MCF 10A (cell line): ENCODE results near the gene CXCL11. TPM values are rescaled to one million over a fixed set of nuclear protein-coding genes. Genes with fewer than 3 reads are reported as not detected.
"Not testable (repeated sequence)": the region's sequence is repeated elsewhere in the genome, so short reads cannot be mapped to it uniquely, and the experiment has no call there.

Experiments used
- BruUV-seq: library from RNA; stranded (reverse); fragments of 400-500 nt; replicated peaks from 2 replicates; lab custom pipeline; 2021; lab: Mats Ljungman, UMichigan
- CTCF ChIA-PET: fragments of 300-600 bp; sonication (Branson Sonifier 250); formaldehyde crosslinking; extraction: SDS; loops from one replicate; lab custom pipeline; 2021; ENCODE audit warnings: antibody characterized with exemption, inconsistent platforms; lab: Yijun Ruan, JAX
- POLR2A ChIA-PET: fragments of 300-600, 350-650 bp; sonication (Branson Sonifier 250); formaldehyde crosslinking; extraction: SDS; loops from one replicate; lab custom pipeline; 2020; ENCODE audit warnings: antibody characterized with exemption, inconsistent platforms; lab: Yijun Ruan, JAX
- DNase-seq: peaks from one replicate; pipeline ENCODE4 v3.0.0-alpha.2; 2018; ENCODE audit not compliant: unreplicated experiment
- H3K27ac Mint-ChIP-seq: one replicate; pipeline ENCODE4 v1.8.0; 2022; ENCODE audit warnings: mild to moderate bottlenecking, low read depth, mixed read lengths; ENCODE audit not compliant: unreplicated experiment
- H3K27me3 Mint-ChIP-seq: one replicate; pipeline ENCODE4 v1.8.0; 2022; ENCODE audit warnings: mixed read lengths; ENCODE audit not compliant: insufficient read depth, unreplicated experiment
- H3K36me3 Mint-ChIP-seq: one replicate; pipeline ENCODE4 v1.8.0; 2022; ENCODE audit warnings: mild to moderate bottlenecking, moderate library complexity, mixed read lengths; ENCODE audit not compliant: insufficient read depth, unreplicated experiment
- H3K4me1 Mint-ChIP-seq: one replicate; pipeline ENCODE4 v1.8.0; 2022; ENCODE audit warnings: mixed read lengths; ENCODE audit not compliant: insufficient read depth, unreplicated experiment
- H3K4me3 Mint-ChIP-seq: one replicate; pipeline ENCODE4 v1.8.0; 2022; ENCODE audit warnings: mild to moderate bottlenecking, moderate library complexity, mixed read lengths; ENCODE audit not compliant: unreplicated experiment
- H3K9me3 Mint-ChIP-seq: one replicate; pipeline ENCODE4 v1.8.0; 2022; ENCODE audit warnings: mixed read lengths; ENCODE audit not compliant: unreplicated experiment
- intact Hi-C: fragments of 100-400 bp; cut with micrococcal nuclease; formaldehyde crosslinking; loops from 2 replicates; pipeline ENCODE4 v1.14.1; 2022
- total RNA-seq: library from RNA; stranded (reverse); gene quantifications from 2 replicates; pipeline ENCODE4 v1.2.3, GENCODE V29; 2022
- TF ChIP-seq, protein P1 (sequence below): fragments of 200-600 bp; IDR thresholded peaks from one replicate; pipeline ENCODE4 v1.8.0; 2022; ENCODE audit warnings: antibody characterized with exemption, mild to moderate bottlenecking; ENCODE audit not compliant: unreplicated experiment

The CXCL11 gene
- total RNA-seq, 1 experiment from 2014 or later, result not detected

- DNase-seq, H3K36me3 Mint-ChIP-seq, BruUV-seq, H3K27me3 Mint-ChIP-seq, POLR2A ChIA-PET, intact Hi-C loops, H3K27ac Mint-ChIP-seq, H3K4me3 Mint-ChIP-seq, H3K9me3 Mint-ChIP-seq, CTCF ChIA-PET, H3K4me1 Mint-ChIP-seq: not testable (repeated sequence)
Measured at GRCh38 chr4:76044686-76045085, 8.8 kb upstream of the CXCL11 start.

GRCh38 chr4:76043306-76043705 lies 7.4 kb upstream of the CXCL11 start:
- POLR2A ChIA-PET, H3K27me3 Mint-ChIP-seq, intact Hi-C loops, H3K27ac Mint-ChIP-seq, H3K36me3 Mint-ChIP-seq, BruUV-seq, H3K9me3 Mint-ChIP-seq, DNase-seq, H3K4me3 Mint-ChIP-seq, H3K4me1 Mint-ChIP-seq: not testable (repeated sequence)
- CTCF ChIA-PET, result interaction anchor here (0.6 kb wide), 1 partner anchor 678 kb away, joined by 3 read pairs; no protein-coding TSS in a partner anchor

DNA sequence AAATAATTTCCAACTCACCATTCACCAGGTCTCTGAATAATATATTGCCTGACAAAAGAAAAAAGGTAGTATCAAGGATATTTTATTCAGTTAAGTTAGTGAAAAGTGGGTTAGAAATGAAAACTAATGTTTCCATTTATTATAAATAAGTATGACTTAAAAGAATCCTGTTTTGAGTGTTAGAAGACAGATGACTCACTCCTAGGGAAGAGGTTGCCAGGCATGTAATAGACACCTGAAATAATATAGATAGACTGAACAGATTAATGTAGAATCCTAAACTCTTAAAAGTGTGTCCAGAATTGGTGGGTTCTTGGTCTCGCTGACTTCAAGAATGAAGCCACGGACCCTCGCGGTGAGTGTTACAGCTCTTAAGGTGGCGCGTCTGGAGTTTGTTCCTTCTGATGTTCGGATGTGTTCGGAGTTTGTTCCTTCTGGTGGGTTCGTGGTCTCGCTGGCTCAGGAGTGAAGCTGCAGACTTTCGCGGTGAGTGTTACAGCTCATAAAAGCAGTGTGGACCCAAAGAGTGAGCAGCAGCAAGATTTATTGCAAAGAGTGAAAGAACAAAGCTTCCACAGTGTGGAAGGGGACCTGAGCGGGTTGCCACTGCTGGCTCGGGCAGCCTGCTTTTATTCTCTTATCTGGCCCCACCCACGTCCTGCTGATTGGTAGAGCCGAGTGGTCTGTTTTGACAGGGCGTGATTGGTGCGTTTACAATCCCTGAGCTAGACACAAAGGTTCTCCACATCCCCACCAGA lies 6.5 kb upstream of the CXCL11 start:
- CTCF ChIA-PET, result interaction anchor here (0.6 kb wide), 1 partner anchor 156 kb away, joined by 5 read pairs; no protein-coding TSS in a partner anchor
- H3K27me3 Mint-ChIP-seq, POLR2A ChIA-PET, H3K4me1 Mint-ChIP-seq, H3K4me3 Mint-ChIP-seq, H3K36me3 Mint-ChIP-seq, H3K27ac Mint-ChIP-seq, DNase-seq, BruUV-seq, H3K9me3 Mint-ChIP-seq, intact Hi-C loops: not testable (repeated sequence)

GRCh38 chr4:76036855-76037254 lies 985 bp upstream of the CXCL11 start:
- ChIA-PET POLR2A (interaction anchor here (1.2 to 2.2 kb wide), 2 partner anchors 11 to 17 kb away, joined by 3 to 6 read pairs; no protein-coding TSS in a partner anchor), CTCF (interaction anchor here (0.7 to 1.5 kb wide), 5 partner anchors 12 to 133 kb away, joined by 4 to 7 read pairs (median 4); no protein-coding TSS in a partner anchor)
- no peaks in the 10 kb centered on the region for H3K36me3 Mint-ChIP-seq
- intact Hi-C loops, result no loop called here
- no peak for DNase-seq
- H3K27me3 Mint-ChIP-seq, result no peaks in the 10 kb centered on the region
- no peaks in the 10 kb centered on the region for H3K9me3 Mint-ChIP-seq
- H3K4me1 Mint-ChIP-seq, result no peaks in the 10 kb centered on the region
- no peak overlapping the region for H3K27ac Mint-ChIP-seq
- no peak overlapping the region for H3K4me3 Mint-ChIP-seq
- BruUV-seq, result no TSS peak
- TF ChIP-seq, protein P1, sequence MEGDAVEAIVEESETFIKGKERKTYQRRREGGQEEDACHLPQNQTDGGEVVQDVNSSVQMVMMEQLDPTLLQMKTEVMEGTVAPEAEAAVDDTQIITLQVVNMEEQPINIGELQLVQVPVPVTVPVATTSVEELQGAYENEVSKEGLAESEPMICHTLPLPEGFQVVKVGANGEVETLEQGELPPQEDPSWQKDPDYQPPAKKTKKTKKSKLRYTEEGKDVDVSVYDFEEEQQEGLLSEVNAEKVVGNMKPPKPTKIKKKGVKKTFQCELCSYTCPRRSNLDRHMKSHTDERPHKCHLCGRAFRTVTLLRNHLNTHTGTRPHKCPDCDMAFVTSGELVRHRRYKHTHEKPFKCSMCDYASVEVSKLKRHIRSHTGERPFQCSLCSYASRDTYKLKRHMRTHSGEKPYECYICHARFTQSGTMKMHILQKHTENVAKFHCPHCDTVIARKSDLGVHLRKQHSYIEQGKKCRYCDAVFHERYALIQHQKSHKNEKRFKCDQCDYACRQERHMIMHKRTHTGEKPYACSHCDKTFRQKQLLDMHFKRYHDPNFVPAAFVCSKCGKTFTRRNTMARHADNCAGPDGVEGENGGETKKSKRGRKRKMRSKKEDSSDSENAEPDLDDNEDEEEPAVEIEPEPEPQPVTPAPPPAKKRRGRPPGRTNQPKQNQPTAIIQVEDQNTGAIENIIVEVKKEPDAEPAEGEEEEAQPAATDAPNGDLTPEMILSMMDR, result no peak

DNA sequence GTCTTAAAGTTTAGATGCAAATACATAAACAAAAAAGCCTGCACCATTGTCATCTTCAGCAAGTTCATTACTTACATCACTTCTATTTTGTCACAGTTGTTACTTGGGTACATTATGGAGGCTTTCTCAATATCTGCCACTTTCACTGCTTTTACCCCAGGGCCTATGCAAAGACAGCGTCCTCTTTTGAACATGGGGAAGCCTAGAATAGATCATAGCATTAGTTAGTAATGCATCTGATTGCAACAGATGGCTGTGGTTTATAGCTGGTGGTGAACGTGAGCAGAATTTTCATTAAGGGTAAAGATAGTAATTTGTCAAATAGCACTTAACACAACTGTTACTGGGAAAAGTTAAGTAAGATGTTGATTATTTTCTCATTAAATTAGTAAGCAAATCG lies 729 bp downstream of the CXCL11 start:
- Mint-ChIP-seq H3K4me1 (no peaks in the 10 kb centered on the region), H3K27ac (no peak overlapping the region), H3K4me3 (no peak overlapping the region), H3K9me3 (no peaks in the 10 kb centered on the region), H3K27me3 (no peaks in the 10 kb centered on the region), H3K36me3 (no peaks in the 10 kb centered on the region)
- TF ChIP-seq, protein P1, result no peak
- ChIA-PET CTCF (interaction anchor here (0.6 to 1.3 kb wide), 5 partner anchors 32 to 1832 kb away, joined by 3 read pairs; no protein-coding TSS in a partner anchor), POLR2A (interaction anchor here (2.2 kb wide), 1 partner anchor 19 kb away, joined by 6 read pairs; no protein-coding TSS in a partner anchor)
- intact Hi-C loops, result no loop called here
- no TSS peak for BruUV-seq
- DNase-seq, result no peak
